ENCODE results near the gene FGGY.
"Not testable (repeated sequence)": the region's sequence is repeated elsewhere in the genome, so short reads cannot be mapped to it uniquely, and the experiment has no call there.

FGGY gene

GRCh38 chr1:59485949-59486348, 189.1 kb downstream of the FGGY start:
- no peak for DNase-seq (ENCODE audit: low read depth)

DNA sequence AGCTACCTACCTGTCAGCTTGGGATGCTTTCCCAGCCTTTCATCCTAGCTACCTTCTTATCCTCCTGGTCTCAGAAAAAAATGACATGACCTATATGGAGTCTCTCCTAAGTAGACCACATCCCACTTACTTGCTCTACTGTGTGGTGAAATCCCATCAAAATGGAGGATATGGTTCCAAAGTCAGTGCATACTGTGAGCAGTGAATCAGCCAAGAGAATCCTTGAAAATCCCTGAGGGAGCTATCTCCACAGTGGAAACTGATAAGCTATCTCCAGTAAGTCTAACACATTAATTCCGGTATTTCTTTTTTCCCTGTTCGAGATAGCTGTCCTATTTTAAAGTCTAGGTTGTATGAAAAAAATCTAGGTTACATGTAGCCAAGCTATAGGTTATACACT, 189.7 kb downstream of the FGGY start:
- no peak for DNase-seq (ENCODE audit: low read depth)

GRCh38 chr1:59487335-59488031, 190.6 kb downstream of the FGGY start:
- DNase-seq (ENCODE audit: low read depth) = no peak

DNA sequence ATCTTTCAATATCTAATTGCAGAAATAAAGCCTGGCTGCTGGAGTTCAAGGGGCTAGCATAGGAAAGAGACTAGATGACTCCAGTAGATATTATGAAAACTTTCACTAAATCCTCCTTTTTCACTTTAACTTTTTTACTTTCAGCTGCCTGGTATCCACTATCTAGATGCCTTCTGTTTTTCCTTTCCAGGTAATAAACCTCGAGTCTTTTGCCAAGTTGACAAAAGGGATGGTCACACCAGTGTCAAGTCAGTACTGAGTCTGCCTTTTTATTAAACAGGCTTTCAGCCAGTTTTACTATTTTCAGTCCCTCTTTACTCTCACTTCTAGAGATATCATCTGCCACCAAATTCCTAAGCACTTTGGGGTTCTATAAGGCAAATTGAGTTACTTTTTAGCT, 195.6 kb downstream of the FGGY start:
- DNase-seq (ENCODE audit: low read depth) = no peak

GRCh38 chr1:59494145-59494833, 197.4 kb downstream of the FGGY start:
- no peak for DNase-seq (ENCODE audit: low read depth)

DNA sequence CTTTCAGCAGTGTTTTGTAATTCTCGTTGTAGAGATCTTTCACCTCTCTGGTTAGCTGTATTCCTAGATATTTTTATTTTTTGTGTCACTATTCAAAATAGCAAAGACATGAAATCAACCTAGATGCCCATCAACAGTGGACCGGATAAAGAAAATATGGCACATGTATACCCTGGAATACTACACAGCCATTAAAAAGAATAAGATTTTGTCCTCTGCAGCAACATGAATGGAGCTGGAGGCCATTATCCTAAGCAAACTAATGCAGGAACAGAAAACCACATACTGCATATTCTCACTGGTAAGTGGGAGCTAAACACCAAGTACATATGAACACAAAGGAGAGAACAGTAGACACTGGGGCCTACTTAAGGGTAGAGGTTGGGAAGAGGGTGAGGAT, 199.3 kb downstream of the FGGY start:
- DNase-seq (ENCODE audit: low read depth) = not testable (repeated sequence)

- DNase-seq (ENCODE audit: low read depth) = no peak
Observed at GRCh38 chr1:59497616-59498015, 200.7 kb downstream of the FGGY start.

DNA sequence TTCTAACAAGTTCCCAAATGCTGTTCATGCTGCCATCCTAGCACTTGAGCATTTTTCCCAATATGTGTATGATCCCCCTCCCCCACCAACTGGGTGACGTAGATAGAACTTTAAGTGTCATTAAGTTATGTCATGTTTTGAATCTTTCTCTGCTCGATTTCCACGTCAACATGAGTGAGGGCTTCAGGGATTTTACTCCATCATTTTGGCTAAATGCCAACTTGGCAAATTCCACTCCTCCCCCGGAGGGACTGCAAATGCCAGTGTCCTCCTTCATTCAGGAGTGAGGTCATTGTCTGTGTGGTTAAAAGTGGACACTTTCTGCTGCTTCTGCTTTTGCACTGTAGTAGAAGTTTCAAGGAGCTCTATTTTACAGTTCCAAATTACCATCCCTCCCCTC, 201.7 kb downstream of the FGGY start:
- no peak for DNase-seq (ENCODE audit: low read depth)

GRCh38 chr1:59499273-59499942, 202.5 kb downstream of the FGGY start:
- no peak for DNase-seq (ENCODE audit: low read depth)

DNA sequence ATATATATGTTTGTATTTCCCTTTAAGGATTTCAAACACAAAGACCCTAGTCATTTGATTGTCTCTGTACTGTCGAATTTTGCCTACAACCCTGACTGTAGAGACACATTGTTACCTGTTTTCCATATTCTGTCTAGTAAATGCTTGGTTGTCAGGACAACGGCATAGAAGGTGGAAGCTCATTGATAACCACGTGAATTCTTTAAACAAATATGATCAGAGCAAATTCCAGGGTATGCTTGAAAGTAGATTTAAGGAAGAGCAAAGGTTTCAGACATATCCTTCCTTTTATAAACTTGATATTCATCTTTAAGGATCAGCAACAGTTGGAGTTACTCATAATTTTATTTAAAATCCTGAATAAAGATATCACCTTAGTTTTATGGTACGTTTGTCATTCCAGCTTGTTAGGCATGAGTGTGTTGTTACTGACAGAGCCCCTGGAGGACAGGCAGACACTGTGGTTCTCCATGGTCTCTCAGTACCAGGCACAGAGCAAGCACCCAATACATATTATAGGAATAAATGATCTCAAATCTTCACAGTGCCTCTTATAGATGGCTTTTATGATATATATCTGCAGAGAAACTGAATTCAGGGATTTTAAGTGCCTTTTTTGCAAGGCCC, 203.2 kb downstream of the FGGY start:
- no peak for DNase-seq (ENCODE audit: low read depth)

DNA sequence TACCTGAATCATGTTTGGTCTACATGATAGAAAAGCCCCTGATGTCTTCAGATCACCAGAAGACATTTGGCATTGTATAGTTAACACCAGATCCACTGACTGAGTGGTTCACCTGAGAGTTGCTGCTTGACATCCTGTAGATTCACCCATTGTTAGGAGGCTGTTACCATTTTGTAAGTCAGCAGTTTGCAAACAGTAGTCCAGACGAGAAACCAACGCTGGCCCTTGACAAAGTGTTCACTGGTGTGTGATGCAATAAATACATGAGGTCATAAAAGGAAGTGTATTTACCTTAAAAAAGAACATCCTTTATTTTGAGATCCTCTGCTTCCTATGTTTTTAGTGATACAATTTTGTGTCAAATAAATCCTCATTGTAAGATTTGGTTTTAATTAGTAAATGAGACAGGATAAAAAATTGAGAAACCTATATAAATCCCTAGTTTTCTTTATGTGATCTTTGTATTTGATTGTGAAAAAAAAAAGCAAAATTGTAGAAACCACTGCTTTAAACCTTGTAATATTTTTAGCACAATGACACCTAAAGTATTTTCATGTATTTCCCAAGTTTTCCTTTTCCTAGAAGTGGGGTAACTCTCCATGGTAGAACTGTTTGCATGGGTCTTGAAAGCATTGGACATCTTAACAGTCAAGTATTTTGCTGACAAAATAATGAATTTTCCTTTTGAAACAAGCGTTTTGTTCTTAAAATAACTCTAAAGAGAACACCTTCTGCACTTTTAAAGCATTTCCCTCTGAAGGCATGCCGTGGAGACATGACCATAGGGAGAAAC, 204.3 kb downstream of the FGGY start:
- no peak for DNase-seq (ENCODE audit: low read depth)

- no peak for DNase-seq (ENCODE audit: low read depth)
Observed at GRCh38 chr1:59502009-59502691, 205.3 kb downstream of the FGGY start.

GRCh38 chr1:59504276-59504675, 207.4 kb downstream of the FGGY start:
- DNase-seq (ENCODE audit: low read depth) = no peak

DNA sequence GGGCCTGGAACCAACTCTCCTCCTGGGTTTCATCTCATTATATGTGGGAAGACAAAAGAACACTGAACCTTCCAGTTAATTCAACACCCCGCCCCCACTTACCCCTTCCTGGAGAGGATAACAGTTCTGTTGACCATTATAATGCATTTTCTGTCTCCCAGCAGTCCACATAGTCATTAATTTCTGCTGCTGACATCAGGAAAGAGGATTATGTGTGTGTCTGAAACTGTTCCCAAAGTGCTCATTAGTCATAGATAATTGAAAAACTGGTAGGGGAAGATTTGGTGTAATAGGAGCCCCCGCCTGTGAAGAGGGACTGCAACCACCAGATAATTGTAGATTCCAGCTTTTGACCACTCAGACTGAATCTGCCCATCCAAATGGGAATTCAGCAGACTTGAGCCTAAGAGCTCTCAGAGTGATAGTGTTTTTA, 208.7 kb downstream of the FGGY start:
- DNase-seq (ENCODE audit: low read depth) = no peak

DNA sequence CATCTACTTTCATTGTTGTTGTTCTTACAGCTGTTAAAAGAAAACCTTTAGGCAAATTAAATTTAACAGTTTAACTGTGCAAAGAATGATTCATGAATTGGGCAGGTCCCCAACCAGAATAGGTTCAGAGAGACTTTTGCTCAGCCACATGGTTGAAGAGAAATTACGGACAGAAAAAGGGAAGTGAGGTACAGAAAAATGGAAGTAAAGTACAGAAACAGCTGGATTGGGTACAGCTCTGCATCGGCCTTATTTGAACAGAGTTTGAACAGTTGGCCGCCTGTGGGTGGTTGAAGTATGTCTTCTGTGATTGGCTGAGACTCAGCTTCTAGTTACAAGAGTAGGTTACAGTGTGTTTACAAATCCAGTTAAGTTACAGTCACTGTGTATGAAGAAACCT, 210.1 kb downstream of the FGGY start:
- DNase-seq (ENCODE audit: low read depth) = no peak

DNA sequence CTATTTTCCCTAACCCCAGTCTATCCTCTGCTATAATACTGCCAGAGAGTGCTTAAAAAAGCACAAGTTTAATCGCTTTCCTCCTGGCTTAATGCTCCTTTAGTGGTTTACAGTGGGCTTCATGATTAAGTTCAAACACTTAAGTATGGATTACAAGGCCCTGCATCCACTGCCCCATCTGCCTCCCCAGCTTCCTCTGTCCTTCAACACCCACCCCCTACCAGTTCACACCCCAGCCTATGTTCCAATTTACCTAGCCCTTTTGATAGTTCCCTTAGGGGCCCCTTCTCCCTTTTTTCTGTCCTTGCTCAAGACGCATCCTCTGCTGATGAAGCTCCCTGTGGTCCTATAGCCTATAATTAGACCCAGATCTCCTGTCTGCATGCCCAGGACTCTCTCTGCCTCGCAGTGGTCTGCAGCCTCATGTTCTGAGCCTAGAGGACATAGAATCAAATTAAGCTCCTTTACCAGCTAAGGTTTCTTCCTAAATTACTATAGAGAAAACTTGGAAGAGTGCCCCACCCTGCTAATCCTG, 212.5 kb downstream of the FGGY start:
- no peak for DNase-seq (ENCODE audit: low read depth)

GRCh38 chr1:59510249-59510648, 213.4 kb downstream of the FGGY start:
- DNase-seq (ENCODE audit: low read depth) = no peak

GRCh38 chr1:59511476-59512465, 214.9 kb downstream of the FGGY start:
- no peak for DNase-seq (ENCODE audit: low read depth)

GRCh38 chr1:59512702-59513101, 215.8 kb downstream of the FGGY start:
- DNase-seq (ENCODE audit: low read depth) = no peak
